Peyer's patch (tissue), 4 donors: ENCODE data around the gene PLEKHA6.

Experiments
- POLR2A ChIP-seq, 2 donors: fragments of 450-650 bp; IDR thresholded peaks; one replicate each; pipeline ENCODE4 v1.5.1; 2017; ENCODE audit warnings: antibody characterized with exemption in 2 of 2, mild to moderate bottlenecking in 2 of 2, moderate library complexity in 2 of 2
- TF ChIP-seq, protein P1 (sequence below), 6 experiments: fragments of 450-650 bp in 4 of 6; fragments of 200-600 bp in 2 of 6; sonication (generic) in 1 of 6; IDR thresholded peaks; one replicate each; pipeline ENCODE4 v1.5.1; 2017 to 2019; ENCODE audit warnings: antibody characterized with exemption in 6 of 6, mild to moderate bottlenecking in 3 of 6, moderate library complexity in 1 of 6

DNA sequence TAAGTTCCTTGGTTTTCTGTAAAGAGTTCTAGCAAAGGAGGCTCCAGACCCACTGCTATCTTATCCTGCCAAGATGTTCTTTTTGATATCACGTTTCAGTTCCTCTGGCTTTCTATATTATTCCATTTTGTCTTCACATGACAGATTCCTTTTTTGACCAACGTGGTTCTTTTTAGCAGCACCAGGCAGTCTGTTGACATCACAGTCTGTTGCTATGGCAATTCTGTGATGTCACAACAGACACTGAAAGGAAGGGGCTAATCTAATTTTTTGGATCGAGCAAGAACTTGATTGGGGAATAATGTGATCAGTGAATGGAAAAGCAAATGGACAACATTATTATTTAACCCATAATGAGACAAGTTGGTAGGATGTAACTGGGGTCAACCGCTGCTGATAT lies 81.5 kb downstream of the PLEKHA6 start:
- TF ChIP-seq POLR2A (IDR thresholded peaks at IDR 0.05), result no peak
- TF ChIP-seq, protein P1, sequence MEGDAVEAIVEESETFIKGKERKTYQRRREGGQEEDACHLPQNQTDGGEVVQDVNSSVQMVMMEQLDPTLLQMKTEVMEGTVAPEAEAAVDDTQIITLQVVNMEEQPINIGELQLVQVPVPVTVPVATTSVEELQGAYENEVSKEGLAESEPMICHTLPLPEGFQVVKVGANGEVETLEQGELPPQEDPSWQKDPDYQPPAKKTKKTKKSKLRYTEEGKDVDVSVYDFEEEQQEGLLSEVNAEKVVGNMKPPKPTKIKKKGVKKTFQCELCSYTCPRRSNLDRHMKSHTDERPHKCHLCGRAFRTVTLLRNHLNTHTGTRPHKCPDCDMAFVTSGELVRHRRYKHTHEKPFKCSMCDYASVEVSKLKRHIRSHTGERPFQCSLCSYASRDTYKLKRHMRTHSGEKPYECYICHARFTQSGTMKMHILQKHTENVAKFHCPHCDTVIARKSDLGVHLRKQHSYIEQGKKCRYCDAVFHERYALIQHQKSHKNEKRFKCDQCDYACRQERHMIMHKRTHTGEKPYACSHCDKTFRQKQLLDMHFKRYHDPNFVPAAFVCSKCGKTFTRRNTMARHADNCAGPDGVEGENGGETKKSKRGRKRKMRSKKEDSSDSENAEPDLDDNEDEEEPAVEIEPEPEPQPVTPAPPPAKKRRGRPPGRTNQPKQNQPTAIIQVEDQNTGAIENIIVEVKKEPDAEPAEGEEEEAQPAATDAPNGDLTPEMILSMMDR (IDR thresholded peaks at IDR 0.05), result no peak
